ENCODE measurements around the gene DLEU7.

The DLEU7 gene

DNA sequence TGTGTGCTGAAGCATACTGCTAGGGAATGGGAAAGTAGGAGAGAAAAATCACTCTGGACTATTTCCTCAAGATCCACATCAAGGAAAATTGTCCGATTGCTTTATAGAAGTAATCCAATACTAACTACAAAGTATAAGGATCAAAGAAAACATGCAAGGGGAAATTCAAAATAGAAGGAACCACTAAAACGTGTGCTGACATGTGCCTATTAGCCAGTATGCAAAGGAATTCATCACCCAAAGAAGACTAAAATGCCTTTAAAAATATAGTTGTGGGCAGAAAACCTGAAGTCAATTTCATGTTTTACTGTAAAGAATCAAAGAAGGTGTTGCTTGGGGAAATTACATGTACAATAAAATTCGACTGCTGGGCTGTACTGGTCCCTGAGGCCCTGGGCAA, 14.3 kb downstream of the DLEU7 start:
- Histone ChIP-seq H3K4me1 (ENCODE audit: control insufficient read depth in 2 of 2, insufficient read depth in 2 of 2, low read length in 2 of 2) (no peaks in the 10 kb centered on the region), H3K27ac (ENCODE audit: low read depth in 2 of 2, low read length in 2 of 2) (no peak overlapping the region), H3K27me3 (ENCODE audit: control insufficient read depth in 2 of 2, insufficient read depth in 2 of 2, low read length in 2 of 2) (no peaks in the 10 kb centered on the region), H3K36me3 (ENCODE audit: control insufficient read depth in 2 of 2, insufficient read depth in 2 of 2, low read length in 2 of 2) (no peaks in the 10 kb centered on the region), H3K9ac (ENCODE audit: low read depth in 1 of 2, low read length in 2 of 2) (no peak overlapping the region), H3K9me3 (ENCODE audit: control insufficient read depth in 2 of 2, low read length in 2 of 2) (no peaks in the 10 kb centered on the region), H3K4me3 (ENCODE audit: low read length in 2 of 2) (no peak overlapping the region)

DNA sequence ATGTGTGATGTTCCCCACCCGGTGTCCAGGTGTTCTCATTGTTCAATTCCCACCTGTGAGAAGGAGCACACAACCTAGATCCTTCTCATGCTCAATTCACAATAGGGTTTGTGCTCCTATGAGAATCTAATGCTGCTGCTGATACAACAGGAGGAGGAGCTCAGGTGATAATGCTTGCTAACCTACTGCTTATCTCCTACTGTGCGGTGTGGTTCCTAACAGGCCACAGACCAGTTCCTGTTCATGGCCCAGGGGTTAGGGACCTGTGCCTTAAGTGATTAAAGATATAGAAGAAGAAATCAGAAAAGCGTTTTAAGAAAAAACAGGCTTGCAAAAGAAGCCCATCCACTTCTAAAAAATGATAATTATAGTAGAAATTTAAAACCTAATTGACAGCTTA, 17.5 kb downstream of the DLEU7 start:
- Histone ChIP-seq H3K27ac (ENCODE audit: low read depth in 2 of 2, low read length in 2 of 2) (no peak overlapping the region), H3K27me3 (ENCODE audit: control insufficient read depth in 2 of 2, insufficient read depth in 2 of 2, low read length in 2 of 2) (no peaks in the 10 kb centered on the region), H3K9me3 (ENCODE audit: control insufficient read depth in 2 of 2, low read length in 2 of 2) (no peaks in the 10 kb centered on the region), H3K4me1 (ENCODE audit: control insufficient read depth in 2 of 2, insufficient read depth in 2 of 2, low read length in 2 of 2) (no peaks in the 10 kb centered on the region), H3K9ac (ENCODE audit: low read depth in 1 of 2, low read length in 2 of 2) (no peak overlapping the region), H3K4me3 (ENCODE audit: low read length in 2 of 2) (no peak overlapping the region), H3K36me3 (ENCODE audit: control insufficient read depth in 2 of 2, insufficient read depth in 2 of 2, low read length in 2 of 2) (no peaks in the 10 kb centered on the region)

DNA sequence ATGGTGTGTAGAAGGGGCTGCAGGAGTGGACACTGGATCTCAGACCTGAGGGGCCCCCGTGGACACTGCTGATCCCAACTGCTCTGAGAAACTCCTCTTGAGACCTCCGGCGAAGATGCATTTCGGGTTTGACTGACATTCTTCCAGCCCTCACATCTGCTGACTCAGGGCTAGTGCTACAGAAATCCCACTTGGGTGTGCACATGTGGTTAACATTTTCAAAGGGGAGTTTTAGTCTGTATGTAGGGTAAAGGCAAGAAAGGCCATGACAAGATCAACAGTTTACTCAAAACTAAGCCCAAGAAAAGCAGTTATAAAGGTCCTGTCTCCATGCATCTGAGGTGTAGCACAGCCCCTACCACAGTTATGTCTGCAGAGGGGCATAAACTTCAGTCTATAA, 31.2 kb downstream of the DLEU7 start:
- H3K36me3 ChIP-seq (ENCODE audit: control insufficient read depth in 2 of 2, insufficient read depth in 2 of 2, low read length in 2 of 2) = no peaks in the 10 kb centered on the region
- H3K27me3 ChIP-seq (ENCODE audit: control insufficient read depth in 2 of 2, insufficient read depth in 2 of 2, low read length in 2 of 2) = no peaks in the 10 kb centered on the region
- peaks cover 6 to 10% of the 10 kb centered on the region in 2 donors for H3K4me1 ChIP-seq (ENCODE audit: control insufficient read depth in 2 of 2, insufficient read depth in 2 of 2, low read length in 2 of 2)
- no peak overlapping the region for H3K4me3 ChIP-seq (ENCODE audit: low read length in 2 of 2)
- H3K9ac ChIP-seq (ENCODE audit: low read depth in 1 of 2, low read length in 2 of 2) = no peak overlapping the region
- H3K27ac ChIP-seq (ENCODE audit: low read depth in 2 of 2, low read length in 2 of 2) = no peak overlapping the region
- no peaks in the 10 kb centered on the region for H3K9me3 ChIP-seq (ENCODE audit: control insufficient read depth in 2 of 2, low read length in 2 of 2)

DNA sequence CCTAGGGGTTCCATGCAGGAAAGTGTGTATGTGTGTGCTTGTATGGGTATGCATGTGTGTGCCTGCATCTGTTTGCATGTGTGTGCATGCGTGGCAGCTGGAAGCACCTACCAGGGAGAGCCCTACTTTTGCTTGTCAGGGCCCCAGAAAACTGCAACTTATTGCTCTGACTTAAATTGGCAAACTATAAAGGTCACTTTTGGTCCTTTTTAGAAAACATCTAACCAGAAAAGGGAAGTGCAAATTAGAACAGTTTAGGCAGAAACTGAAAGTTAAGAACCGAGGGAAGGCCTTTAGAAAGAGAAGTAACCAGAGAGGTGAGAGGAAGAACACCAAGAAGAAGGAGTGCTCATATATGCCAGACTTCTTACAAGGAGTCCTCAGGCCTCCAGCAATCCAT, 32.5 kb downstream of the DLEU7 start:
- H3K4me3 ChIP-seq (ENCODE audit: low read length in 2 of 2) = no peak overlapping the region
- H3K4me1 ChIP-seq (ENCODE audit: control insufficient read depth in 2 of 2, insufficient read depth in 2 of 2, low read length in 2 of 2) = peaks cover 6 to 10% of the 10 kb centered on the region in 2 donors
- H3K9ac ChIP-seq (ENCODE audit: low read depth in 1 of 2, low read length in 2 of 2) = no peak overlapping the region
- no peaks in the 10 kb centered on the region for H3K9me3 ChIP-seq (ENCODE audit: control insufficient read depth in 2 of 2, low read length in 2 of 2)
- H3K27me3 ChIP-seq (ENCODE audit: control insufficient read depth in 2 of 2, insufficient read depth in 2 of 2, low read length in 2 of 2) = no peaks in the 10 kb centered on the region
- peak overlapping the region in 1 of 2 donors; percentile 35 for H3K27ac ChIP-seq (ENCODE audit: low read depth in 2 of 2, low read length in 2 of 2)
- no peaks in the 10 kb centered on the region for H3K36me3 ChIP-seq (ENCODE audit: control insufficient read depth in 2 of 2, insufficient read depth in 2 of 2, low read length in 2 of 2)

DNA sequence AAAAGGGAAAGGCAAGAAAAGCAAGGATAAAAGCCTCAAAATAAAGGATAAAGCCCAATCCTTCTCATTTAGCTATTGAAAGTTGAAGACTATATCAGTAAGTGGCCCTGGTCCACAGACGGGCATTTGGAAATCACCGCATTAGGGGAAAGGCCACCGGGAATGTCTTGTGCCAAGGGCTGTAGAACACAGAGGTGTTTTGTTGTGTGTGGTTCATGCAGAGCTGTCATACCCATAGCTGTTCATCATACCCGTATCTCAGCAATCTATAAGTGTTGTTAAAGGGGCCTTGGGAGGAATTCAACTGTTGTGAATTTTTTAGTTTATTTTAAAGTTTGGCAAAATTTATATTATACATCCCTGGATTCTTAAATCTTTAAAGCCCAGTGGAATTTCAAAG, 33.0 kb downstream of the DLEU7 start:
- Histone ChIP-seq H3K27me3 (ENCODE audit: control insufficient read depth in 2 of 2, insufficient read depth in 2 of 2, low read length in 2 of 2) (no peaks in the 10 kb centered on the region), H3K9ac (ENCODE audit: low read depth in 1 of 2, low read length in 2 of 2) (no peak overlapping the region), H3K4me1 (ENCODE audit: control insufficient read depth in 2 of 2, insufficient read depth in 2 of 2, low read length in 2 of 2) (peaks cover 6 to 10% of the 10 kb centered on the region in 2 donors), H3K4me3 (ENCODE audit: low read length in 2 of 2) (no peak overlapping the region), H3K36me3 (ENCODE audit: control insufficient read depth in 2 of 2, insufficient read depth in 2 of 2, low read length in 2 of 2) (no peaks in the 10 kb centered on the region), H3K9me3 (ENCODE audit: control insufficient read depth in 2 of 2, low read length in 2 of 2) (no peaks in the 10 kb centered on the region), H3K27ac (ENCODE audit: low read depth in 2 of 2, low read length in 2 of 2) (peak overlapping the region in 1 of 2 donors; percentile 35)

DNA sequence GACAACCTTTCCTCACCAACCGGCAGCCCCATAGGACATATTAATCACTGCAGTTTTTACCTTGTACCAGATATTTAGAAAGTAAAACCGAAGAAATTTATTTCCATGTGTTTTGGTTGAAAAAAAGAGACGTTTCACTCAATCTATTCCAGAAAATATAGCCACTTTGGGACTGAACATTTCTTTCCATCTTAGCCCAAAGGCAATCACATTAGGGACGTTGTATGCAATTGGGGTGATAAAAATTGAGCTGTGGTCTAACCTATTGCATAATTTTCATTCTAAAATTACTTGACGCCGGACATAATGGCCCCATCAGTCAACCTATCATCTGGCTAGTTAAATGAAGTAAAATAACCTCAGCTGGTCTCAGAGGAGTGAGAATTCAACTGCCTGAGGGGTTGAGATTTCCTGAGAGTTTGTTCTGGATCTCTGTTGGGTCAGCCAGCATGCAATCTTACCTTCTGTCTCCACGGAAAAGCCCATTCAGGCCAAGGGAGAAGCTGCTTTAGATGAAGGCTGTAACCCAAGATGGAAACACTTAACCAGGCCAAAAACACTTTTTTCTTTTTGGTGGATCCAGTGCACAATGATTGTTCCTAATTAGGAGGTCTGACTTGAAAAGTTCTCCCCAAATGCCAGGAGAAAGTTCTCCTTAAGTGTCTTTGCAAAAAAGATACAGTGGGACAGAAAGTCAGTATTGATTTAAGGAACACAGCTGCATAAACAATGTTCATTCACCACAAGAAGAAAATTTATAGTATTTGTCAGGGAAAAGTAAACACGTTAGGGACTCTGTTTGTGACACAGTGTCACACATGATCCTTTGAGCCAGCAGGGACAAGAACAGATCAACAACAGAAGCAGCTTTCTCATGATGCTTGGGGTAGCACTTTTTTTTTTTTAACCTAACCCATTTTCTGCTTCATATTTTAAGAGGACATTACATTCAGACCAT, 34.1 kb downstream of the DLEU7 start:
- no peak overlapping the region for H3K4me3 ChIP-seq (ENCODE audit: low read length in 2 of 2)
- no peaks in the 10 kb centered on the region for H3K36me3 ChIP-seq (ENCODE audit: control insufficient read depth in 2 of 2, insufficient read depth in 2 of 2, low read length in 2 of 2)
- H3K9me3 ChIP-seq (ENCODE audit: control insufficient read depth in 2 of 2, low read length in 2 of 2) = no peaks in the 10 kb centered on the region
- H3K4me1 ChIP-seq (ENCODE audit: control insufficient read depth in 2 of 2, insufficient read depth in 2 of 2, low read length in 2 of 2) = peaks cover 6 to 10% of the 10 kb centered on the region in 2 donors
- H3K27ac ChIP-seq (ENCODE audit: low read depth in 2 of 2, low read length in 2 of 2) = no peak overlapping the region
- no peak overlapping the region for H3K9ac ChIP-seq (ENCODE audit: low read depth in 1 of 2, low read length in 2 of 2)
- no peaks in the 10 kb centered on the region for H3K27me3 ChIP-seq (ENCODE audit: control insufficient read depth in 2 of 2, insufficient read depth in 2 of 2, low read length in 2 of 2)

DNA sequence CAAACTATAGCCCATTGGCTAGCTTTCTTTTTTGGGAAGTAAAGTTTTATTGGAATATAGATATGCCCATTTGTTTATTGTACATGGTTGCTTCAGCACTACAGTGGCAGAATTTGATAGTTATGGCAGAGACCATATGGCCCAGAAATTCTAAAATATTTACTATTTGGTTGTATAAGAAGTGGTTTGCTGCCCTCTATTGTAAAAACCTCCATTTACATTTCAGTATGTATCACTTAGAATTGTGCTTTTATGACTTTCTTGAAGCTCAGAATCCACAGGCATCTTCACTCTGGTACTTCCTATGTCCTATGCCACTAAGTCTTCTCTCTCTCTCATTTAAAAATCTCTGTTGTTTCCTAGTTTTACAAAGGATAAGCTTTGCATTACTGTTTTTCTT, 37.7 kb downstream of the DLEU7 start:
- Histone ChIP-seq H3K4me3 (ENCODE audit: low read length in 2 of 2) (no peak overlapping the region), H3K27ac (ENCODE audit: low read depth in 2 of 2, low read length in 2 of 2) (no peak overlapping the region), H3K27me3 (ENCODE audit: control insufficient read depth in 2 of 2, insufficient read depth in 2 of 2, low read length in 2 of 2) (no peaks in the 10 kb centered on the region), H3K4me1 (ENCODE audit: control insufficient read depth in 2 of 2, insufficient read depth in 2 of 2, low read length in 2 of 2) (peaks cover 2 to 8% of the 10 kb centered on the region in 2 donors), H3K9ac (ENCODE audit: low read depth in 1 of 2, low read length in 2 of 2) (no peak overlapping the region), H3K36me3 (ENCODE audit: control insufficient read depth in 2 of 2, insufficient read depth in 2 of 2, low read length in 2 of 2) (no peaks in the 10 kb centered on the region), H3K9me3 (ENCODE audit: control insufficient read depth in 2 of 2, low read length in 2 of 2) (no peaks in the 10 kb centered on the region)

DNA sequence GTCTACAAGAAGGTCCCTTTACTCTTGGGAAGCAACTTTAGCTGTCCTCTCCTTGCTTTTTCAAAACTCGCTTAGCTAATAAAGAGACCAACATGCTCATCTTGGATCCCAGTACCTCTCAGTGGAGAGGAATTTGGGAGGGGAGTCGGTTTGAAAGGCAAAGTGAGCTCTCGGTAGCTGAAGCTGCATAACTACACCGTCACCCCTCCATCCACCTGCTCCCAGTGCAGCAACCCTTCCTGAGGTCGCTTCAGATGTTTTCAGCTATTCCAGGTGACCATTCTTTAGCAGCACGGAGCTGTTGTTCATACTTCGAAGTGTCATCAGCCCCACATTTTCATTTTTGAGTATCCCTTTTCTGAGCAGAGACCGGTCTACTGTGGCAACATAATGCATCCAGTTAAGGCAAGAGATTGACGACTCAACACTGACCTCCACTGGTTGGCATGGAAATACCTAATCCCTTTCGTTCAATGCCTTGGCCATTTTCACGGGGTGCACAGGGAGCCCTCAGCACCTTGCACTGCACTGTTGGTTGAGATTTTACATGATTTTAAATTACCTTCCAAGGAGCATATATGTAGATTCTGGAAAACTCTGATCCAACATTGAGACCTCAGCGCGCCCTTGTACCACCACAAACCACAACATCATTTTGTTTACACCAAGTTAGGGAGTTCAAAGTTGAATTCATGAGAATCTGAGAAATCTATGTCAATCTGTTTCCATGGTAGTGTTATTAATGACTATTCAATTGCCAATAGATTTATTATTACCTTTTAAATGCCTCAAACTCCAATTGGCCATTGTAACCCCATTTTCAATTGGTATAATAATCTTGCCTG, 42.2 kb downstream of the DLEU7 start:
- Histone ChIP-seq H3K4me3 (ENCODE audit: low read length in 2 of 2) (peak overlapping the region in 1 of 2 donors; percentile 21), H3K36me3 (ENCODE audit: control insufficient read depth in 2 of 2, insufficient read depth in 2 of 2, low read length in 2 of 2) (no peaks in the 10 kb centered on the region), H3K27ac (ENCODE audit: low read depth in 2 of 2, low read length in 2 of 2) (no peak overlapping the region), H3K9ac (ENCODE audit: low read depth in 1 of 2, low read length in 2 of 2) (no peak overlapping the region), H3K4me1 (ENCODE audit: control insufficient read depth in 2 of 2, insufficient read depth in 2 of 2, low read length in 2 of 2) (peaks cover 0 to 9% of the 10 kb centered on the region in 2 donors), H3K27me3 (ENCODE audit: control insufficient read depth in 2 of 2, insufficient read depth in 2 of 2, low read length in 2 of 2) (no peaks in the 10 kb centered on the region), H3K9me3 (ENCODE audit: control insufficient read depth in 2 of 2, low read length in 2 of 2) (no peaks in the 10 kb centered on the region)

DNA sequence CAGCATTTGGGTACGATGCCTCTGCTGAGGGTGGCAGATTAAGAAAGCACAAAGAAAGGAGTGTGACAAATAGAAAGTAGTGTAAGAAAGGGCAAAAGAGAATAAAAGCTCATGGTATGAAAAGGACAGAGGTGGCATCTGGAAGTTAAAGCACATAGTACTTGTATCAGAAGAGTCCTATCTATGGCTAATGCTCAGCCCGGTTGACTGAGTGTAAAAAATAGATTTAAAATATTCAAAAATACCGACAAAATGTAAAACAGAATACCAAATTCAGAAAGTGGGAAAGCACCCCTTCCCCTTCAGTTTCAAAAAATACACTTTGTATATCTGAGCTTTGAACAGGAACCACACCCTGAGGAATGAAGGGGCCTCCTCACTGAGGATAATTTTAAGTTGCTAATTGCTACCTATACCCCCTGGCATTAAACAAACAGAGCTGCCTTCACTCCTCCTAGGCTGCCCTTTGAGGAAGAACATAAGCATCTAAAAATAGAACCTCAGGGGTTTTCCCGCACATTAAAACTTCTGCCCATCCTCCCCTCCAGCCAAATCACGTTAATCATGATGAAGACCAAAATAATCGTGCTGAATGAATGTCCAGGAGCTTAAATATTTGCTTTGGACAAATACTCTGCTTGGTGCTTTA, 43.3 kb downstream of the DLEU7 start:
- Histone ChIP-seq H3K27ac (ENCODE audit: low read depth in 2 of 2, low read length in 2 of 2) (no peak overlapping the region), H3K36me3 (ENCODE audit: control insufficient read depth in 2 of 2, insufficient read depth in 2 of 2, low read length in 2 of 2) (no peaks in the 10 kb centered on the region), H3K4me3 (ENCODE audit: low read length in 2 of 2) (no peak overlapping the region), H3K9me3 (ENCODE audit: control insufficient read depth in 2 of 2, low read length in 2 of 2) (no peaks in the 10 kb centered on the region), H3K9ac (ENCODE audit: low read depth in 1 of 2, low read length in 2 of 2) (no peak overlapping the region), H3K4me1 (ENCODE audit: control insufficient read depth in 2 of 2, insufficient read depth in 2 of 2, low read length in 2 of 2) (peaks cover 0 to 9% of the 10 kb centered on the region in 2 donors), H3K27me3 (ENCODE audit: control insufficient read depth in 2 of 2, insufficient read depth in 2 of 2, low read length in 2 of 2) (no peaks in the 10 kb centered on the region)

DNA sequence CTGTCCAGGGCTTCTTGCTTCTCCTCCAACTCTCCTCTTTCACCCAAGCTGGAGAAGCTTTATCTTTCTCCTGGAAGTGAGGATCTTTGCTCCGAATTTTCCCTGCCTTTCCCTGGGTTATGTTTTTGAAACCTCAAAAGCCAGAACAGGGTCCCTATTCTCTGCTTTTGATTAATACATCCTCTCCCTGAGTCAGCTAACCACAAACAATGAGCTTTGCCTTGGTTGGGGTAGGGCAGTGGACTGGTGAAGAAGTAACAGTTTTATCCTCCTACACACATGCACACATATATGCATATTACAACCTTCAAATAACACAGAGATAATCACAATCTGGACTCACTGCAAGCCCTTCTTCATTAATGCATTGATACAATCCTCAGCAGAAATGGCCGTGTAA, 44.6 kb downstream of the DLEU7 start:
- Histone ChIP-seq H3K27ac (ENCODE audit: low read depth in 2 of 2, low read length in 2 of 2) (no peak overlapping the region), H3K36me3 (ENCODE audit: control insufficient read depth in 2 of 2, insufficient read depth in 2 of 2, low read length in 2 of 2) (no peaks in the 10 kb centered on the region), H3K9ac (ENCODE audit: low read depth in 1 of 2, low read length in 2 of 2) (no peak overlapping the region), H3K27me3 (ENCODE audit: control insufficient read depth in 2 of 2, insufficient read depth in 2 of 2, low read length in 2 of 2) (no peaks in the 10 kb centered on the region), H3K4me3 (ENCODE audit: low read length in 2 of 2) (no peak overlapping the region), H3K4me1 (ENCODE audit: control insufficient read depth in 2 of 2, insufficient read depth in 2 of 2, low read length in 2 of 2) (peaks cover 0 to 9% of the 10 kb centered on the region in 2 donors), H3K9me3 (ENCODE audit: control insufficient read depth in 2 of 2, low read length in 2 of 2) (no peaks in the 10 kb centered on the region)

Measured in mucosa of rectum (tissue), 2 donors.